AG08395 (cell line): ENCODE data around the gene ASCL5.

Experiments used
- DNase-seq: peaks from one replicate; pipeline ENCODE4 v3.0.0; 2012; ENCODE audit warnings: mixed read lengths, low spot score

Gene ASCL5

DNA sequence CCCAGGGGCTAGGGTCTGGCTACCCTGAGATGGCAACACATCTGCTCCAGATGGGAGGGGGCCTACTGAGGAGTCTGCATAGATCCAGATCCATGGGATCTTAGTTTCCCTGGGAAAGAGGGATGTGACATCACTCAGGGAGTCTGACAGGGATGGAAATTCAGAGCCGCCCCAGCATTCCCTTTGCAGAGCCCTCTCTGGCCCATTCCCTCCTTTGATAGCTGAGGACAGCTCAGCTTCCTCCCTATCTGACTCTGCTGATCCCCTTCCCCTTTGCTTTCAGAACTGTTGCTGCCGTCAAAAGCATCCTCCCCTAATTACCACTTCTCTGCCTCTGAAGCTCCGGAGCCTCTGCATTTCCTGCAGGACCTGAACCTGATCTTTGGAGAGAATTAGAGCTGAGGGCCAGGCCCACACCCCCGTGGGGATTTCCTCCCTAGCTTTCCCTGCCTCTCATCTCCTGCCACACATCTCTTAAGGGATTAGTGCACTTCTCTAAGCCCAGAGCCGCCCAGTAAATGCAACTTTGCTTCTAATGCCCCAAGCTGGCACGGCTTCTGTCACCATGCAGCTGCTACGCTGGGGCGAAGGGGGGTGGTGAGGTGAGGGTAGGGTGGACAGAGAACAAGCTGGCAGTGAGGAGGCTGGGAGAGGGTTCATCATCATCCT lies 9.5 kb upstream of the ASCL5 start:
- no peak for DNase-seq

DNA sequence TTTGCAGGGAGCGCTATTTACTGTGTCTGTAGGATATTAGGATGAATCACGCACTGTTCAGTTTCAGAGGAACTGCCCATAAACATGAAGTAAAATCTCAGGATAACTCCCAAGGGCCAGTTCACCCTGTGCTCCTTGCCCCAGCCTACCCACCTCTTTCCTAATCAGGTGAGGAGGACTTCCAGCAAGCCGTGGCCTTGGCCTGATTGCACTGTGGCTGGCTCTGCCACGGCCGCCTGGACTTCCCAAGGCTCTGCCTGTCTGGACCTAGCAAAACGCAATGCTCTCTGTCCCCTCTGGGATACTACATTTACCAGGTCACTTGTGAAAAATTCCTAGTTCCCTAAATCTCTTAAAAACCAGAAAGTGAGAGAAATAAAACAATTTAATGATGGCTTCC lies 7.4 kb upstream of the ASCL5 start:
- DNase-seq = no peak

DNA sequence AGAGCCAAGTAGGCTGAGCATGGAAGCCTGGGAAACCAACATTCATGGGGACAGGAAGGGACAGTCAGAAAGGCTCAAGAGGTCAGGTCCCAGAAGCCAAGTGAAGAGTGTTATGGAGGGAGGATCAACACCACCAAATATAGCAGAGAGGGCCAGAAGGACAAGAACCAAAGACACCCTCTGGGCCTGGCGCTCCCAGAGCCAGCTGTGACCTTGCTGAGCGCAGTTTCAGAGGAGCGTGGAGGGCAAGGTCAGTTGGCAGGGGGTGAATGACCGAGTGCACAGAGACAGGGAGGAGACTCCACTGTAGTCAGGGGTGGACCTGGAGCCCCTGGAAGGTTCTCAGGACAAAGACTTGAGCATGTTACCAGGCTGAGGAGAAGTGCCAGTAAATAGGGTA lies 4.4 kb upstream of the ASCL5 start:
- DNase-seq = no peak

DNA sequence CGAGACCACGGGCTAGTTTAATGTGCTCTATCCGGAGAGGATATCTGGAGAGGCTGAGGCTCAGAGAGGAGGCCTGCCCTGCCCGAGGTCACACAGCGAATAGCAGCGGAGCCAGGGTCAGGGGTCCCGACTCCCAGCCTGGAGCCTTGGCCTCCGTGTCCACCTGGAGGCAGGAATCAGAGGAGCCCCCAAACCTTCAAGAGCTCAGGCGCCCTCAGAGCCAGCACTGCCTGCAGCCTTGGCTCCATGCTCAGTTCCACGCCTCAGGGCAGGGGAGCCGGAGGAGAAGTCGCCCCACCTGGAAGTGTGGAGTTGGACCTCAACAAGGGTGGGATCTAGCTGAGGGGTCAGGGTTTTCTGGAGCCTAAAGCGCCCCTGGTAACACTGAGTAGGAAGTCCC lies 2.0 kb upstream of the ASCL5 start:
- no peak for DNase-seq

DNA sequence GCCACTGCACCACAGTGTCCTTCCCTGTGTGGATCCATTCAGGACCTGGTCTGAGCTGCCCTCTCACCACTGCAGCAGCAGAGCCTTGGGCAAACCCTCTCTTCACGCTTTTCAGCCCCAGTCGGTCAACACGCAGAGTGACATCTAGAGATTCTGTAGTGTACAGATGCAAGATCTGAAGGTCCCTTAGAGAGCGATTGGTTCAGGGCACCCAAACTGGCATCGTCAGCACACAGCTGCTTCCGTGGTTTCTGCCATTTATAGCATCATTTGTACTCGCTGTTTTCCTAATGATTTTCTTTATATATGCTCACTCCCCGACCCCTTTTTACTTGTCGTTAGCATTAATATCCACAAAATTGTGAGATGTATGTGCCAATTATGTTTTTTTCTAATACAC lies 1.5 kb upstream of the ASCL5 start:
- no peak for DNase-seq

DNA sequence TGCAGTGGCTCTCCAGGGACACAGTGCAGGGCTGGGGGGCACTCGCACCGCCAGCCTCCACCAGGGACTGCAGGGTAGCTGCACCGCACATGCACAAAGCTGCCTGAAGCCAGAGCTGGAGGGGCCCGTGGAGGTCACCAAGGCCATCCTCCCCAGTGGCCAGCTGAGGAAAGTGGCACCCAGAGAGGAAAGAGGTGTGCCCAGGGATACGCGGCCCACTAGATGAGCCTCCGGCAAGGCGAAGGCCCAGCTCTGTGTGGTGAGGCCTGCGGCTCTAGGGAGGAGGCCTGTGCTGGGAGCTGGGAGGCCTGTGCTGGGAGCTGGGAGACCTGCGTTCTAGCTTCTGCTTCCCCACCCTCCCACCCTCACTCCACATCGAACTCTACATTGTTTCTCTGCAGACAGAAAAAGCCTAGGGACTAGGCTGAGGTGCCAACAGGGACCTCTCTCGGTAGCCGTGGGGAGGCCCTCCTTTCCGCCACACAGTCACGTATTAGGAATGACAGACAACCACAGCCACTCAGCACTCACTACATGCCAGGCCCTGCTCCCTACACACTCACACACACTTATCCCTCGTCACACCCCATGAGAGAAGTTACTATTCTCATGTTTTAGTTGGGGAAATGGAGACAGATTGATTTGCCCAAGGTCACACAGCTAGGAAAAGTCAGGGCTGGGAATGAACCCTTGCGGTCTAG lies 921 bp upstream of the ASCL5 start:
- DNase-seq = peak; percentile 47

DNA sequence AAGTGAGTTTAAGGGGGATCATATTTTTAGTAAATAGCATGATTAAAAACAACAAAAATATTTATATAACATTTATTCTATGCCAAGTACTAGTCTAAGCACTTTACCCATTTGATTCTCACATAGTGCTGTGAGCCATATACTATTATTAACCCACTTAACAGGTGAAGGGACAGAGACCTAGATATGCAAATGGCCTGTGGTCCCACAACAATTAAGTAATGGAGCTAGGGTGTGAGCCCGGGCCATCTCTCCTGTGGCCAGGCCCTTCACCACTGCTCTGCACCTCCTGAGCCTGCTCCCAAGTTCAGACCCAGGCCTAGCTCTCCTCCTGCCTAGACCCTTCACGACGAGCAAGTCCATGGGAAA lies 537 bp downstream of the ASCL5 start:
- DNase-seq = no peak

DNA sequence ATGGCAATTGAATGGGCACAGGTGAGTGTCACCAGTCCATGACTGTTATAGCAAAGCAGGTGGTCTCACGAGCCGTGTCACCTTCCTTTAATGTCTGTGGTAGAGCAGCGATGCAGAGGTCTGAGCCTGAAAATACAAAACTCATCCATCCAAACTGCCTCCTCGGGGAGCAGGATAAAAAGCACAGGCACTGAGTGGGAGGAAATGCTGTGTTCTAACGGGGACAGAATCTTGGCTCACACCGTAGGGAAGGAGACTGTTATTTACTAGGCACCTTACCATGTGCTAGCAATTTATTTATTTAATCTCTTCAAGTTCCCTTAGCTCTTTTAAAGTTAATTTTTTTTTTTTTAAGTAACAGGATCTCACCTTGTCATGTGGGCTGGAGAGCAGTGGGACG lies 1.2 kb downstream of the ASCL5 start:
- no peak for DNase-seq

DNA sequence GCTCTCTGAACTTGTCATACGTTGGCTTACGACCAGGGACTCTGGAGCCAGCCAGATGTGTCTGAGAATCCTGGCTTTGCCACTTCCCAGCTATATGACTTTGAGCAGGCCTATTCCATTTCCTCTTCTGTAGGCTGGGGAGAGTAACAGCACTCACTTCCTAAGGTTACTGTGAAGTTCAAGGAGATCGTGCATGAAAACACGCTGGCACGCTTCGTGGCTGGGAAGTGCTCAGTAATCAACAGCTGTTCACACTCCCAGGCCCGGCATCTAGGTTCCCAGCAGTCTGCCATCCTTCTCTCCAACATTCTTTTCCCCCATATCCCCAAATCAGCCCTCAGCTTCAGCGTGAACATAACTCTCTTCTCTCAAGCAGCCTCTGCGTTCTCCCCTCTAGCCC lies 2.0 kb downstream of the ASCL5 start:
- DNase-seq = no peak

DNA sequence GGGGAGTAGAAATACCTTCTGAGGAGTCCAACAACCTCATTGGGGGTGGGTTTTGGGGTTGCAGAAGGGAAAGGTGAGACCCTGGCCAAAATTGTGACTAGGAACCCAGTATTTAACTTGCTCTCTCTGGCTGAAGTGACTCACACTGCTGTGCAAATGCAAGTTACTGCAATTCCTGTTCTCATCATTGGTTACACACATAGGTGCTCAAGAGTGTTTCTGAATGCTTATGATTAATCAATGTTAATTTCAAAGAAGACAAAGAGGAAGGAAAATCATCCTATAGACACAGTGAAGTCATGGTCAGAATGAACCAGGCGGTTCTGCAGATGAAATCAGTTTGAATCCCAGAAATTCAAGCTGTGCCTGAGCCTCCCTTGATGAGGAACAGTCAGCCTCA lies 3.1 kb downstream of the ASCL5 start:
- no peak for DNase-seq

DNA sequence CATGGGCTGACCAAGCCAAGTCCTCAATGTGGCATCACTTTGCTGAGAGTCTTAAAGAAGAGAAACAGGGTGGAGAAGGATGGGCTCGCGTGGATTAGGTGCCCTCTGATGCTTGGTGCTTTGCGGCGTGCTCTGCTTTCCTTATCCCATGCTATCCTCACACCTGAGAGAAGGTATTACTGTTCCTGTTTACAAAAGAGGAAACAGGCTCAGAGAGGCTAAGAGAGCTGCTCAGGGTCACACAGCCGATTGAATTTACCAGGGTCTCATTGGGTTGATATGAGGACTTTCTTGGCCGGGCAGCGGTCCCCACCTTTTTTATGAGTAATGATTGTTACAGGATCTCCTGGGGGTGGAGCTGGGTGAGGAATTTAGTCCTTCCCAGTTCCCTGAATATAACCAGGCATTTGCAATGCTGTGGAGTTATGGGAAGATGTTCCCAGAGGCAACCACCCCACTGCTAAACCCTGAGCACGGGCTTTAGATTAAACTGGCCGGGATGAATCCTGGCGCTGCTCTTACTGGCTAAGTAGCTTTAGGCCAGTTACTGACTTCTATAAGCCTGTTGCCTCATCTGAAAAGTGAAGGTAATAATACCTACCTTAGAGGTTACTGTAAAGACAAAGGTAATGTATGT lies 4.5 kb downstream of the ASCL5 start:
- DNase-seq = no peak

DNA sequence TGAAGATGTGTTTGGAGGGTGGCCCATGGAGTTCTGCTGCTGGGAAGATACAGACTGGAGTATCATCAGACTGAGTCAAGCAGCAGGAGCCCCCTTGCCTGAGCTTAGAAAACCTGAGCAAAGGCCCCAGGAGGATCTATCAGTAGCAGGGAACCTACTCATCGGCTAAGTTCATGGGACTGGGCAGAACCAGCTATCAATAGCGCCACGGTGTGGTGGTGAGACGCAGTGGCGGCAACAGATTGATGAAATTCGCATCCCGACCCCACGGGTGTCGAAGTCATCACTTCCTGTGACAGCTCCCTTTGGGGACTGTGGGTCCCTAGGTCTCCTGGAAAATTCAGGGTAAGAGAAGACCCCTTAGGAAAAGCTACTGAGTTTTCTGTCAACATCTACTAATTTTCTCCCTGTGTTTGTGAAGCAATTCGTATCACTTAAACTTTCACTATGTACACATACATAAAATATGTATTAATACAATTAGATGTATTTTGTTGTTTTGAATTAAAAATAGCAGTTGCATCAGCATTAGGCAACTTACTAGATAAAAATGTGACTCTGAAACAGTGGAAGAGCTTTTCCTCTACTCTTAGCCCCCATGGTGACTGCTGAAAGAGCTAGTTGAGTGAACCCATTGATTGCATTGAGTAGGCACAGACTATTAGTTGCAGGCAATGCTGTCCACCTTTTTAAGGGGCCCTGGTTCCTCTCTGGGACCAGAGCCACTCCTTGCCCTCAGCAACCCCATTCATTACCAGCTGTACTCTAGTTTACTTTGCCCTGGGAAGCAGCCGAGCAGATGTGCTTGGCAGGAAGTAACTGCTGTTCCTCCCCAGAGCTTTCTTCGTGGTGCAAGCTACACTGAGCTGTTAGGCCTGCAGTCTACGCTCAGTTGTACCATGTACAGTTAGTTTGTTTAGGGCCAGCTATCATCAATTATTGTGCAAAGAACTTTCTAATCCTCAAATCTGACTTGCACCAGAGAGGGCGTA lies 7.5 kb downstream of the ASCL5 start:
- peak; percentile 36 for DNase-seq

DNA sequence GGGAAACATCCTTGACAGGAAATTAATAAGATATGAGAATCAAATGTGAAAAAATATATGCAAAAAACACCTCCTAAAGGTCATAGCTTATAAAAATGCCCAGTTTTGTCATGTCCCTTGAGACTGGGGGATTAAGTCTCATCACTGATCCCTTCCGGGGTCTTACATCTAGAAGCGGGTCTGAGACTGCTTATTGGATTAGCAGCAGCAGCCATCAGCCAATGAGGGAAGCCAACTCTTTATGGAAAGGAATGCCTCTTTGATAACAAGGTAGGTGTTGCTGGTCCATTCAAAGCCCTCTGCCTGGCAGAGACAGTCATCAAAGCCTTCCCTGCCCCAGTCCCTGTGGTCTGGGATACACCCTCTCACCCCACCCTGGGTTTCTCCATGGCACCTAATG lies 10.9 kb downstream of the ASCL5 start:
- DNase-seq = no peak

DNA sequence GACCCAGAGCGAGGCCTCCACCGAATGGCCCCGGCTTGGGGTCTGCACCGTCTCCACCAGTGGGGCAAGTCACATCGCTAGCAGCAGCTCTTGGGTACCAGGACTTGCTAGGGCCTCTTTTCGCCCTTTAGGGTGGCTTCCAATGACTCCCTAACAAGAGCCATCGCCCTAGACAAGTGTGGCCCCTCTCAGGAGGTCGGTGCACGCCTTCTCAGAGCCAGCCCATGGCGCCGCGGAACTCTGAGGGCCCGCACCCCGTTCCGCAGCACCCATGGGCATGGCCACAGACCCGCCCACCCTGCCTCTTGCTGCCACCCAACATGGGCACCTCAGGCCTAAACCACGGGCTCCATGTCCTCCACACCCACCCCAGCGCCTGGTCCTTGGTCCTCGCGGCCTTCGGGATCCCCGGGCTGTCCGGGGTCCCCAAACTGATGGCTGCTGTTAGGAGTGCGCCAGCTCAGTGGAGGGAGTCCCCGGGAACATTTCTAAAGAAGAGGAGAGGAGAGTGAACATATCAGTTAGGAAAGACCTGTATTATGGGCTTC lies 11.5 kb downstream of the ASCL5 start:
- DNase-seq = no peak

DNA sequence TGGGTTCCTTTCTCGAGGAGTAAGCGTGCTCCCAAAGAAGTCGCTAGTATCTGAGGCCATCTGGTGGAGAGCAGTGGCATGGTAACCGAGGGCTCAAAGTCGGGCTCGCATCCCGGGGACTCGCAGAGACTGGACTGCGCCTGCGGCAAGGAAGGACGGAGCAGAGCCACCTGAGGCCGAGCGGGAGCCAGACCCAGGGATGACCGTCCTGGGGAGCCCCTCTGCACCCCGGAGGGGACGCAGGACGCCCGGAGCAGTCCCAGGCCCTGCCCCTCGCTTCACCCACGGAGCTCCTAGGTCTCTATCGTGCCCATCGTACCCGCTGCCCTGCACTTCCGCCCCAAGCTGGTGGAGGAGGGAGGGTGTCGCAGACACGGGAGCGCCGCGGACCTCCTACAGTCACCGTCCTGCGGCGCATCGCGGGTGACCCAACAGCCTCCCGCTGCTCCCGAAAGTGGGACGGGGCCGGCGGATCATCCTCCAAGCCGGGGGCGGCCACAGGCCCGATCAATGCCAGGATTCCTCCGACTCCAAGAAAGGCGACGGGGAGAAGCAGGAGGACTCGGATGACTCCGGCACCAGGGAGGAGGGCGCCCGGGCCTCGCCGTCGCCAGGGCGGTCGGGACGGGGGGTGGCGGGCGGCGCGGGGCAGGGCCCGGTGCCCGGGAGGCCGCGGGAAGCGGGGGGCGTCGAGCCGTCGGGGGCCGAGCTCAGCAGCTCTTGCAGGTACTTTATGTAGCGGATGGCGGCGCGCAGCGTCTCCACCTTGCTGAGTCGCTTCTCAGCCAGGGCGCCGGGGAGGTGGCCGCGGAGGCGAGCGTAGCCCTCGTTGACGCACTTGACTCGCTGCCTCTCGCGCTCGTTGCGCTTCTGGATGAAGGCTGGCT lies 12.5 kb downstream of the ASCL5 start:
- DNase-seq = peak; percentile 97

DNA sequence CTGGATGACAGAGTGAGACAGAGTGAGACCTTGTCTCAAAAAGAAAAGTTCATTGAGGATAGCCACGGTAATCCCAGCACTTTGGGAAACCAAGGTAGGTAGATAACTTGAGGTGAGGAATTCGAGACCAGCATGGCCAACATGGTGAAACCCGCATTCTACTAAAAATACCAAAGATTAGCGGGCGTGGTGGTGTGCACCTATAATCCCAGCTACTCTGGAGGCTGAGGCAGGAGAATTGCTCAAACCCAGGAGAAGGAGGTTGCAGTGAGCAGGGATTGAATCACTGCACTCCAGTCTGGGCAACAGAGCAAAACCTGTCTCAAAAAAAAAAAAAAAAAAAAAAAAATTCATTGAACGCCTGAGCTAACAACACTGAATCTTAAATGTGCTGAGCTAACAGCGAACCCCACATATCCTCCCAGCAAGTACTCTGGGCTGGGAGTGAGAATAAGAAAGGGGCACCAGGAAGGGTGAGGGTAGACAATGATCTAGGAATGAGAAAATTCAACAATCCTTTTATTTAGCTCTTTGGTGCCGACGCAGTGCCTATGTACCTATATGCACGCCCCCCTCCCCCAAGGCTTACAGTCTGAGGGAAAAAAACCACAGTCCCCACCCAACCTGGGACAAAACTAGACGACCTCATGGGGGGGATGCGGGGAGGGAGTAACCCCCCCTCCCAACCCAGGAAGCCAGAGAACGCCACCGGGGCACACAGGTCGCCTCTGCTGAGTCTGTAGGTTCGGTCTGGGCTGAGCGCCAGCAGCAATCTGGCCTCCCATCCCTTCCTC lies 13.3 kb downstream of the ASCL5 start:
- no peak for DNase-seq

DNA sequence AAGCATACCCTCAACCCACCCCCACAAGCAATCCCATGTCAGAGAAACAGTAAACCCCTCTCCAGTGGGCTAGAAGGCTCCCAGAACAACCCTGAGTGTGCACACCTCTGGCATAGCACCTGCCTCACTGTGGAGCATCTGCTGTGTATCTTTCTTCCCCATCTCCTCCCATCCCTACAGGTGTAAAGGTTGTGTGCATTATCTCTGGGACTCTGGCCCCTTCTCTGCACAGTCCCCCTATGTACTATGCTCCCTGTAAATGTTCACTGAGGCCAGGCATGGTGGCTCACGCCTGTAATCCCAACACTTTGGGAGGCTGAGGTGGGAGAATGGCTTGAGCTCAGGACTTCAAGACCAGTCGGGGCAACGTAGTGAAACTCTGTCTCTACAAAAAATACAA lies 14.1 kb downstream of the ASCL5 start:
- no peak for DNase-seq

DNA sequence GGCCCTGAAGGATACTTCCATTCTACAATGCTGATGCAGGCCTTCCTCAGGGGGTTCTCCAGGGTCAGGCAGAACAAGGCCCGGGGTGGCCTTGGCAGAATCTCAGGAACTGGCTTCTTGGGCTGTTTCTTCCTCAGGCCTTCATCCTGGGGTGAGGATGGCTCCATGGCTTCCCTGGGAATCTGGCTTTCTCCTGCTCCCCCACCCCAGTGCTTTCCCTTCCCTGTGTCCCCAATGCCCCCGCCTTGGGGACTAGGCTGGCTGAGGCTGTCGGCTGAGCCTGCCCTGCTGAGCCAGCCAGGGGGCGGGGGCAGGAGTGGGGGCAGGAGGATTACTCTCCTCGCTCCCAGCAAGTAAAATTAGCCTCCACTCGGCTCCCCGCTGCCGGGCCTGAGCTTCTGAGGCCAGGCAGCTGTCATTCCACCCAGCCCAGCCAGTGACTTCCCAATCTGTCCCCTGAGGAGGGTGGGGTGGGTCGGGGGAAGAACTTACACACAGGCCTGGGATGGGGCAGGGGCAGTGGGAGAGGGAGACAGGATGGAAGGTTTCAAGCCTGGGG lies 14.7 kb downstream of the ASCL5 start, which contains the start of gene CACNA1S:
TSS of gene CACNA1S (minus strand) at position 254 of the 559 bp plus-strand sequence. CDS start at position 167, 87 bp downstream.
- no peak for DNase-seq

DNA sequence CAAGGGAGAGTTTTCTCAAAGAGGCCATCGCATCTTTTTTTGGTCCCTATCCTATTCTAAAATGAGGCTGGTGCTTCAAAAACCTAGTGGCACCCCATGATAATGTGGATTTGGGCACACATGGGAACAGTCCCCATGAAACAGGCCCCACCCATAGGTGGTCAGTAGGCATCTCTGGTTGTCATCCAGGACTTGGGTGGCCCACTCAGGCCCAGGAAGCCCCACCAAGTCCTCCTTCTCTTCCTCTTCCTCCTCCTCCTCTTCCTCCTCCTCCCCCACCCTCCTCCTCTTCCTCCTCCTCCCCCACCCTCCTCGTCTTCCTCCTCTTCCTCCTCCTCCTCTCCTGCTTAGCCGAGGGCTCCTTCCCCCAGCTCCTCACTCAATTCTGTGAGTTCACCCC lies 15.3 kb downstream of the ASCL5 start:
- DNase-seq = no peak

DNA sequence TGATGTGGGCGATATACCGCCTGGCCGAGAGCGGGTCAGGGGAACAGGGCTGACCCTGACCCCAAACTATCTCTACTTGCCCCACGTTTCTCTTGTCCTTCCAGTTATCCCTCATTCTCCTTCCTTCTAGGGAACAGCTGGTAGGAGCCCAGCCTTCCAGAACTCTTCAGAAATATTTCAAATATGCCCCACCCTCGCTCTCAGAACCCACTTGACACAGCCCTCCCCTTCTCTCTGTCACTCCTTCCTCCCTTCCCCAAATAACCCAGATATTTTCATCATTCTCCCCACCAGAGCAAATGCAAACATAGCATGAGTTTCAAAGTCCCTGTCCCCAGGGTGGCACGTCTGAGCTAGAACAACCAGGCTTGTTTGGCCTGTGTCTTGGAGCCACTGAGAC lies 15.8 kb downstream of the ASCL5 start:
- DNase-seq = no peak
